Measurements from ENCODE around the gene FITM2. TPM values are rescaled to one million over a fixed set of nuclear protein-coding genes. Genes with fewer than 3 reads are reported as not detected.
A peak's percentile ranks its signal among the peaks of the same experiment; 100 is the strongest.

FITM2 gene
- total RNA-seq, 1 donor from 2014 or later, result 8.9 TPM

DNA sequence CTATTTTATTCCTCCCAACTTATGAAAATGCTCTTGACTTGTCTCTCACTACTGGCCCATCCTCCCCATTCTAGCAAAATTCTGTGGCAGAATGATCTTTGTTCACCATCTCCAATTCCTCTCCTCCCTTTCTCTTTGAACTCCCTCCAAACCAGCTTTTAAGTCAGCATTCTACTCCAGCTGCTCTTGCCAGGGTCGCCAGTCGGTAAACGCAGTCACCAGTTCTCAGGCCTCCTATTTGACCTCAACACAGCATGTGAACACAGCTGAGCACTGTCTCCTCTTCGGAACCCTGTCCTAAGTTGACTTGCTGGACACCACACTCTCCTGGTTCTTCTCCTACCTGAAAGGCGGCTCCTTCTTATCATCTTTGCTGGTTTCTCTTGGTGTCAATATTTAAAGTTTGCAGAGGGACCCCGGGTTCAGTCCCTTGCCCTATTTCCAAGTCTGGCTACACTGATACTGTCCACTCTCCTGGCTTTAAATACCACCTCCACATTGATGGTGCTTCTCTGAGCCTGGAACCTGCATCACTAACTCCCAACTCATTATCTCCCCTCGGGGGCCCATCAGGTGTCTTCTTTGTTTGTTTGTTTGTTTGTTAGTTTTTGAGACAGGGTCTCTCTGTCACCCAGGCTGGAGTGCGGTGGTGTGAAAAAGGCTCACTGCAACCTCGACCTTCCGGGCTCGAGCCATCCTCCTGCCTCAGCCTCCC, 36.5 kb downstream of the FITM2 start:
- H3K27me3 Mint-ChIP-seq (ENCODE audit: unreplicated experiment), result no peaks in the 10 kb centered on the region
- no peaks in the 10 kb centered on the region for H3K36me3 Mint-ChIP-seq (ENCODE audit: unreplicated experiment)
- peaks cover 3% of the 10 kb centered on the region for H3K4me1 Mint-ChIP-seq (ENCODE audit: unreplicated experiment)
- no peak overlapping the region for H3K4me3 Mint-ChIP-seq (ENCODE audit: unreplicated experiment)
- TF ChIP-seq, protein P1, sequence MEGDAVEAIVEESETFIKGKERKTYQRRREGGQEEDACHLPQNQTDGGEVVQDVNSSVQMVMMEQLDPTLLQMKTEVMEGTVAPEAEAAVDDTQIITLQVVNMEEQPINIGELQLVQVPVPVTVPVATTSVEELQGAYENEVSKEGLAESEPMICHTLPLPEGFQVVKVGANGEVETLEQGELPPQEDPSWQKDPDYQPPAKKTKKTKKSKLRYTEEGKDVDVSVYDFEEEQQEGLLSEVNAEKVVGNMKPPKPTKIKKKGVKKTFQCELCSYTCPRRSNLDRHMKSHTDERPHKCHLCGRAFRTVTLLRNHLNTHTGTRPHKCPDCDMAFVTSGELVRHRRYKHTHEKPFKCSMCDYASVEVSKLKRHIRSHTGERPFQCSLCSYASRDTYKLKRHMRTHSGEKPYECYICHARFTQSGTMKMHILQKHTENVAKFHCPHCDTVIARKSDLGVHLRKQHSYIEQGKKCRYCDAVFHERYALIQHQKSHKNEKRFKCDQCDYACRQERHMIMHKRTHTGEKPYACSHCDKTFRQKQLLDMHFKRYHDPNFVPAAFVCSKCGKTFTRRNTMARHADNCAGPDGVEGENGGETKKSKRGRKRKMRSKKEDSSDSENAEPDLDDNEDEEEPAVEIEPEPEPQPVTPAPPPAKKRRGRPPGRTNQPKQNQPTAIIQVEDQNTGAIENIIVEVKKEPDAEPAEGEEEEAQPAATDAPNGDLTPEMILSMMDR (IDR thresholded peaks at IDR 0.05), result no peak
- H3K27ac Mint-ChIP-seq (ENCODE audit: unreplicated experiment), result no peak overlapping the region
- H3K9me3 Mint-ChIP-seq (ENCODE audit: unreplicated experiment), result no peaks in the 10 kb centered on the region
- no peak for DNase-seq (ENCODE audit: extremely low spot score, unreplicated experiment)

DNA sequence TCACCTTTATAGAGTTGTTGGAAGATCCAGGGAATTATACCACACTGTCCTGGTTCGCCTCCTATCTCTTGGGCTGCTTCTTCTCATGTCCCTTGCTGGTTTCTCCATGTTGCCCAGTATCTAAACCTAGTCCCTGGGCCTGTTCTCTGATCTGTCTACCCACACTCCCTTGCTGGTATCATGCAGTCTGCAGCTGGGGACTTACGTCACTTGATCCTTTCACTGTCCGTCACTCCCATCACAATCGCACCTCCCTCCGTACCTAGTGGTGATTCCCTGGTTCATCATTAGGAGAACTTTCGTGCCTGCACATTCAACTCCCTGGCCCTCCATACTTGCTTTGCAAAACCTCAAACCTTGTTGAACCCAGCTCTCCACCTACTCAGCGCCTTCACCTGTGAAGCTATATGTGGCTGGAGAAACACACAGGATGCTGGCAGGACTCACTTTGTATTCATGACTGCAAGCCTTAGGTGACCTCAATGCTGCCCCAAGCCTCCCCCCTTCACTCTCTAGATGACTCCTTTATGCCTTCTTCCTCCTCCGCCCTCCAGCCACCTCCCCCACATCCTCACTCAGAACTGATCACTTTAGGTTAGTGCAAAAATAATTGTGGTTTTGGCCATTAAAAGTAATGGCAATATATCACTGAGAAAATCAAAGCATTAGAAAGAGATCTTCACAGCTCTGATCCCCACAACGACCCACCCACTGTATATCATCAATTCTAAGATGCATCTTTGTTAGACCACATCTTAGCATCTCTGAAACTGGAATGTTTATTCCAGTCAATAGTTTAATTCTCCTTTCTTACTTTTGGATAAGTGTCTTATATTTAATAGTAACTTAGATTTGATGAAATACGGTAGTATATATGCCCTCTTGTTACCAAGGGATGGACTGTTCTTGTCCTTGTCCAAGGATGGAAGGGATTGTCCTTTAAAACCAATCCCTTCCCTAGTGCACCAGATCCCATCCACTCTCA, 37.5 kb downstream of the FITM2 start:
- no peak overlapping the region for H3K4me3 Mint-ChIP-seq (ENCODE audit: unreplicated experiment)
- TF ChIP-seq, protein P1 (IDR thresholded peaks at IDR 0.05), result no peak
- H3K9me3 Mint-ChIP-seq (ENCODE audit: unreplicated experiment), result no peaks in the 10 kb centered on the region
- no peaks in the 10 kb centered on the region for H3K4me1 Mint-ChIP-seq (ENCODE audit: unreplicated experiment)
- no peak for DNase-seq (ENCODE audit: extremely low spot score, unreplicated experiment)
- H3K36me3 Mint-ChIP-seq (ENCODE audit: unreplicated experiment), result peaks cover 3% of the 10 kb centered on the region
- no peak overlapping the region for H3K27ac Mint-ChIP-seq (ENCODE audit: unreplicated experiment)
- no peaks in the 10 kb centered on the region for H3K27me3 Mint-ChIP-seq (ENCODE audit: unreplicated experiment)

DNA sequence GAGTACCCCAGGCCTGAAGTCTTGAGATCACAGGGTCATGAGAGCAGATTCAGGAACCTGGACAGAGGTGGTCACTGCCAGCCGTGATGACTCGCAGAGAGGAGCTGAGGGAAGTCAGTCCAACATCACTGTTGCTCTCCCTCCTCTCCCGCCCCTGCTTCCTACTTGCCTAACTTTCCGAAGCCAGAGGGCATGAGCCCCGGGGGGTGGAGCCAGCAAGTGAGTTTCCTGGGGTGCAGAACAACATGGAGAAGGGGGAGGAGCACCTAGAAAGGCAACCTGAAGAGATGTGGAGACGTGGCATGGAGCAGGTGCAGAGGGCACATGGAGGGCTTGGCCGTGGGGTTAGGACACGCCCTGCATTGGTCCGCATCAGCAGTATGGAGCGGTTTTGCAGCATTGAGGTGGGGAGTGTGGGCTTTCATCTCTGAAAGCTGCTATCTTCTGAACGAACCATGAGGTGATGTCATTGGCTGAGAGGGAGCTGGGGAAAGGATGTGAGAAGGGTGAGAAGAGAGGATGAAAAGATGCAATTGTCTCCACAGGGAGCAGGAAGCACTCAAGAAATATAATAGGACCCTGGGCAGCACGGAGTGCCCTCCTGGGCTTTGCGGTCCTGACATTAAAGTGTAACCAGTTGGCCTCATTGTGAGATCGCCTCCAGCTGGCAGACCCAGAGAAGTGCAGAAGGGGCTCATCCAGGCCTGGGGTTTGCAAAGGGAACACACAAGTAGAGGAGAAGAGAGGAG, 38.9 kb downstream of the FITM2 start:
- H3K27ac Mint-ChIP-seq (ENCODE audit: unreplicated experiment), result no peak overlapping the region
- peaks cover 3% of the 10 kb centered on the region for H3K36me3 Mint-ChIP-seq (ENCODE audit: unreplicated experiment)
- no peaks in the 10 kb centered on the region for H3K9me3 Mint-ChIP-seq (ENCODE audit: unreplicated experiment)

DNA sequence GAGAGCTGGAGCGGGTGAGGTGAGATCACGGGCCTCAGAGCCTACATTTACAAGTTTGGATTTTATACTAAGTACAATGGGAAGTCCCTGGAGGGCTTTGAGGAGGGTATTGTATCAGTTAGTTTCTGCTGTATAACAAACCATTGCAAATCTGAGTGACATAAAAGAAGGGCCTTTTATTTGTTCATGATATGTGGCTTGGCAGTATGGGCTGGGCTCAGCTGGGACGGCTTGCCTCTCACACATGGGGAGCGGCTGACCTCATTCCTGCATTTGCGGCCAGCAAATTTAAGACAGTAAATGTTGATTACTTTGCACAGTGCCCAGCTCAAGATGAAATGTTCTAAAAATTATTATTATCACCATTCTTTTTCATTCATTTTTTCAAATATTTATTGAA, 42.2 kb downstream of the FITM2 start:
- Mint-ChIP-seq H3K27ac (ENCODE audit: unreplicated experiment) (no peak overlapping the region), H3K9me3 (ENCODE audit: unreplicated experiment) (no peaks in the 10 kb centered on the region), H3K27me3 (ENCODE audit: unreplicated experiment) (no peaks in the 10 kb centered on the region), H3K4me1 (ENCODE audit: unreplicated experiment) (no peaks in the 10 kb centered on the region), H3K36me3 (ENCODE audit: unreplicated experiment) (peaks cover 3% of the 10 kb centered on the region), H3K4me3 (ENCODE audit: unreplicated experiment) (no peak overlapping the region)
- TF ChIP-seq, protein P1 (IDR thresholded peaks at IDR 0.05), result no peak
- DNase-seq (ENCODE audit: extremely low spot score, unreplicated experiment), result no peak

More for the DNA sequence above, 38.9 kb downstream of the FITM2 start:
- H3K4me3 Mint-ChIP-seq (ENCODE audit: unreplicated experiment), result no peak overlapping the region
- H3K27me3 Mint-ChIP-seq (ENCODE audit: unreplicated experiment), result no peaks in the 10 kb centered on the region
- no peaks in the 10 kb centered on the region for H3K4me1 Mint-ChIP-seq (ENCODE audit: unreplicated experiment)
- TF ChIP-seq, protein P1 (IDR thresholded peaks at IDR 0.05), result peak; percentile 18
- no peak for DNase-seq (ENCODE audit: extremely low spot score, unreplicated experiment)

Data from osteocyte (in vitro differentiated cells).